Coronary artery (tissue), 2 donors: ENCODE measurements around the gene RGS17.

Experiments used
- DNase-seq: peaks from one replicate; pipeline ENCODE4 v3.0.0-alpha.2; 2017; ENCODE audit warnings: low spot score
- H3K27ac ChIP-seq, 2 donors: fragments of 200-600 bp; sonication (generic); one replicate each; pipeline ENCODE4 v1.5.1; 2016 to 2019
- H3K4me3 ChIP-seq: fragments of 200-600 bp; sonication (generic); 2 replicates; pipeline ENCODE4 v1.5.1; 2016; ENCODE audit warnings: mild to moderate bottlenecking, moderate library complexity
- TF ChIP-seq, protein P1 (sequence below): fragments of 200-600 bp; sonication (generic); IDR thresholded peaks from one replicate; pipeline ENCODE4 v1.5.1; 2019; ENCODE audit warnings: antibody characterized with exemption

RGS17 gene

GRCh38 chr6:153070756-153071155, 60.3 kb downstream of the RGS17 start:
- DNase-seq: no peak
- Histone ChIP-seq H3K27ac (no peak overlapping the region), H3K4me3 (no peak overlapping the region)
- TF ChIP-seq, protein P1, sequence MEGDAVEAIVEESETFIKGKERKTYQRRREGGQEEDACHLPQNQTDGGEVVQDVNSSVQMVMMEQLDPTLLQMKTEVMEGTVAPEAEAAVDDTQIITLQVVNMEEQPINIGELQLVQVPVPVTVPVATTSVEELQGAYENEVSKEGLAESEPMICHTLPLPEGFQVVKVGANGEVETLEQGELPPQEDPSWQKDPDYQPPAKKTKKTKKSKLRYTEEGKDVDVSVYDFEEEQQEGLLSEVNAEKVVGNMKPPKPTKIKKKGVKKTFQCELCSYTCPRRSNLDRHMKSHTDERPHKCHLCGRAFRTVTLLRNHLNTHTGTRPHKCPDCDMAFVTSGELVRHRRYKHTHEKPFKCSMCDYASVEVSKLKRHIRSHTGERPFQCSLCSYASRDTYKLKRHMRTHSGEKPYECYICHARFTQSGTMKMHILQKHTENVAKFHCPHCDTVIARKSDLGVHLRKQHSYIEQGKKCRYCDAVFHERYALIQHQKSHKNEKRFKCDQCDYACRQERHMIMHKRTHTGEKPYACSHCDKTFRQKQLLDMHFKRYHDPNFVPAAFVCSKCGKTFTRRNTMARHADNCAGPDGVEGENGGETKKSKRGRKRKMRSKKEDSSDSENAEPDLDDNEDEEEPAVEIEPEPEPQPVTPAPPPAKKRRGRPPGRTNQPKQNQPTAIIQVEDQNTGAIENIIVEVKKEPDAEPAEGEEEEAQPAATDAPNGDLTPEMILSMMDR: no peak

- no peak overlapping the region for H3K27ac ChIP-seq
- no peak for DNase-seq
- TF ChIP-seq, protein P1: no peak
- no peak overlapping the region for H3K4me3 ChIP-seq
Measured at GRCh38 chr6:153069897-153070296, 61.2 kb downstream of the RGS17 start.

GRCh38 chr6:153065222-153065621, 65.9 kb downstream of the RGS17 start:
- Histone ChIP-seq H3K4me3 (no peak overlapping the region), H3K27ac (no peak overlapping the region)
- no peak for DNase-seq
- TF ChIP-seq, protein P1: no peak

GRCh38 chr6:153063936-153064335, 67.1 kb downstream of the RGS17 start:
- no peak for DNase-seq
- Histone ChIP-seq H3K4me3 (no peak overlapping the region), H3K27ac (no peak overlapping the region)
- TF ChIP-seq, protein P1: no peak

GRCh38 chr6:153062516-153062915, 68.6 kb downstream of the RGS17 start:
- H3K4me3 ChIP-seq: no peak overlapping the region

GRCh38 chr6:153059757-153060156, 71.3 kb downstream of the RGS17 start:
- no peak for DNase-seq
- Histone ChIP-seq H3K27ac (no peak overlapping the region), H3K4me3 (no peak overlapping the region)
- TF ChIP-seq, protein P1: no peak

More at GRCh38 chr6:153062516-153062915, 68.6 kb downstream of the RGS17 start:
- DNase-seq: no peak
- TF ChIP-seq, protein P1: no peak
- no peak overlapping the region for H3K27ac ChIP-seq

GRCh38 chr6:153059311-153059710, 71.8 kb downstream of the RGS17 start:
- no peak for DNase-seq
- no peak overlapping the region for H3K4me3 ChIP-seq
- TF ChIP-seq, protein P1: no peak
- H3K27ac ChIP-seq: no peak overlapping the region
